WTC11 (cell line): ENCODE measurements around the gene CTTN. TPM values are rescaled to one million over a fixed set of nuclear protein-coding genes. Genes with fewer than 3 reads are reported as not detected.
A peak's percentile ranks its signal among the peaks of the same experiment; 100 is the strongest.

Experiments used
- ATAC-seq: fragments of 200-7000 bp; cut with Tn5 transposase; 2 replicates; pipeline ENCODE4 v1.10.0; 2021; ENCODE audit warnings: mild to moderate bottlenecking, moderate library complexity
- CTCF ChIA-PET: fragments of 300-600 bp; sonication (Branson Sonifier 250); formaldehyde crosslinking; loops from one replicate; lab custom pipeline; 2021; ENCODE audit warnings: antibody characterized with exemption; lab: Charles Lee
- POLR2A ChIA-PET: fragments of 350-600 bp; sonication (Branson Sonifier 250); formaldehyde crosslinking; loops from one replicate; lab custom pipeline; 2021; ENCODE audit warnings: antibody characterized with exemption; lab: Charles Lee
- DNase-seq: peaks from one replicate; pipeline ENCODE4 v3.0.0; 2021; ENCODE audit warnings: low spot score
- H3K27ac Mint-ChIP-seq: 2 replicates; pipeline ENCODE4 v1.8.0; 2021; ENCODE audit warnings: mixed read lengths
- H3K27me3 Mint-ChIP-seq: 2 replicates; pipeline ENCODE4 v1.8.0; 2021; ENCODE audit warnings: low read depth, mild to moderate bottlenecking, moderate library complexity, mixed read lengths
- H3K36me3 Mint-ChIP-seq: 2 replicates; pipeline ENCODE4 v1.8.0; 2021; ENCODE audit warnings: mixed read lengths
- H3K4me1 Mint-ChIP-seq: 2 replicates; pipeline ENCODE4 v1.8.0; 2022; ENCODE audit warnings: mixed read lengths
- H3K4me3 Mint-ChIP-seq: 2 replicates; pipeline ENCODE4 v1.8.0; 2021; ENCODE audit warnings: mild to moderate bottlenecking, moderate library complexity, mixed read lengths
- H3K9me3 Mint-ChIP-seq: 2 replicates; pipeline ENCODE4 v1.8.0; 2021; ENCODE audit warnings: mixed read lengths
- AR ChIP-seq: fragments of 250-450 bp; sonication (Bioruptor Pico); IDR thresholded peaks from 2 replicates; pipeline ENCODE4 v1.9.0; 2021; ENCODE audit warnings: mild to moderate bottlenecking
- ATF1 ChIP-seq: sonication (generic); formaldehyde crosslinking; IDR thresholded peaks from 2 replicates; pipeline ENCODE4 v1.8.1; 2023; ENCODE audit warnings: mild to moderate bottlenecking, moderate library complexity, missing genetic modification reagents
- CREB1 ChIP-seq: sonication (generic); formaldehyde crosslinking; IDR thresholded peaks from 2 replicates; pipeline ENCODE4 v1.8.0; 2023; ENCODE audit warnings: mild to moderate bottlenecking, missing genetic modification reagents
- CTCF ChIP-seq: fragments of 200-600 bp; IDR thresholded peaks from 2 replicates; pipeline ENCODE4 v1.8.0; 2022; ENCODE audit warnings: antibody characterized with exemption
- E2F5 ChIP-seq: sonication (generic); formaldehyde crosslinking; IDR thresholded peaks from 2 replicates; pipeline ENCODE4 v1.8.1; 2022; ENCODE audit warnings: mild to moderate bottlenecking, moderate library complexity, missing genetic modification reagents
- GABPB1 ChIP-seq: sonication (generic); formaldehyde crosslinking; IDR thresholded peaks from 2 replicates; pipeline ENCODE4 v1.8.1; 2023; ENCODE audit warnings: mild to moderate bottlenecking, missing genetic modification reagents
- IRF1 ChIP-seq: sonication (generic); formaldehyde crosslinking; IDR thresholded peaks from 2 replicates; pipeline ENCODE4 v1.8.0; 2023; ENCODE audit warnings: missing genetic modification reagents
- MAX ChIP-seq: sonication (generic); formaldehyde crosslinking; IDR thresholded peaks from 2 replicates; pipeline ENCODE4 v1.8.0; 2022; ENCODE audit warnings: mild to moderate bottlenecking, missing genetic modification reagents
- MYBL2 ChIP-seq: sonication (generic); formaldehyde crosslinking; IDR thresholded peaks from 2 replicates; pipeline ENCODE4 v1.8.1; 2023; ENCODE audit warnings: mild to moderate bottlenecking, moderate library complexity, missing genetic modification reagents
- NFE2L1 ChIP-seq: sonication (generic); formaldehyde crosslinking; IDR thresholded peaks from 2 replicates; pipeline ENCODE4 v1.8.1; 2023; ENCODE audit warnings: missing genetic modification reagents
- PREB ChIP-seq: sonication (generic); formaldehyde crosslinking; IDR thresholded peaks from 2 replicates; pipeline ENCODE4 v1.8.1; 2022; ENCODE audit warnings: mild to moderate bottlenecking, missing genetic modification reagents, moderate library complexity, borderline replicate concordance
- PRRX2 ChIP-seq: fragments of 250-450 bp; sonication (Bioruptor Pico); IDR thresholded peaks from 2 replicates; pipeline ENCODE4 v1.8.0; 2021; ENCODE audit warnings: mild to moderate bottlenecking
- SMAD3 ChIP-seq: sonication (generic); formaldehyde crosslinking; IDR thresholded peaks from 2 replicates; pipeline ENCODE4 v1.8.0; 2022; ENCODE audit warnings: missing genetic modification reagents, mild to moderate bottlenecking, borderline replicate concordance
- TP53 ChIP-seq: sonication (generic); formaldehyde crosslinking; IDR thresholded peaks from 2 replicates; pipeline ENCODE4 v1.8.1; 2023; ENCODE audit warnings: mild to moderate bottlenecking, missing genetic modification reagents
- ZNF121 ChIP-seq: sonication (generic); formaldehyde crosslinking; IDR thresholded peaks from 2 replicates; pipeline ENCODE4 v1.8.0; 2023; ENCODE audit warnings: missing genetic modification reagents
- ZNF263 ChIP-seq: sonication (generic); formaldehyde crosslinking; IDR thresholded peaks from 2 replicates; pipeline ENCODE4 v1.8.1; 2022; ENCODE audit warnings: low read depth, mild to moderate bottlenecking, moderate library complexity, missing genetic modification reagents
- ZNF317 ChIP-seq: sonication (generic); formaldehyde crosslinking; IDR thresholded peaks from 2 replicates; pipeline ENCODE4 v1.8.1; 2023; ENCODE audit warnings: low read depth, mild to moderate bottlenecking, moderate library complexity, missing genetic modification reagents, borderline replicate concordance
- ZNF396 ChIP-seq: fragments of 250-450 bp; sonication (Bioruptor Pico); IDR thresholded peaks from 2 replicates; pipeline ENCODE4 v1.8.0; 2021; ENCODE audit warnings: mild to moderate bottlenecking, moderate library complexity, borderline replicate concordance
- ZNF671 ChIP-seq: fragments of 250-450 bp; sonication (Bioruptor Pico); IDR thresholded peaks from 2 replicates; pipeline ENCODE4 v1.8.0; 2021; ENCODE audit warnings: mild to moderate bottlenecking
- total RNA-seq: library from RNA; stranded (reverse); gene quantifications from 3 replicates; pipeline ENCODE4 v1.2.3, GENCODE V29; 2021

Gene CTTN
- total RNA-seq, 1 experiment from 2014 or later = 281 TPM

GRCh38 chr11:70381872-70382861 is 16.2 kb upstream of the CTTN start:
- Mint-ChIP-seq H3K27me3 (no peaks in the 10 kb centered on the region), H3K4me3 (no peak overlapping the region), H3K27ac (peak overlapping the region; percentile 54), H3K9me3 (no peaks in the 10 kb centered on the region), H3K36me3 (peaks cover 48% of the 10 kb centered on the region), H3K4me1 (peaks cover 35% of the 10 kb centered on the region)
- ChIA-PET POLR2A (no interaction called here), CTCF (no interaction called here)
- DNase-seq (no peak), ATAC-seq (peak; percentile 71)
- TF ChIP-seq AR (CRISPR knock-in tag) = no peak
- TF ChIP-seq TP53 (CRISPR knock-in tag) = no peak
- TF ChIP-seq IRF1 = no peak
- TF ChIP-seq PRRX2 (CRISPR knock-in tag) = no peak
- no peak for TF ChIP-seq ATF1 (CRISPR knock-in tag)
- TF ChIP-seq ZNF317 = no peak
- TF ChIP-seq ZNF121 (CRISPR knock-in tag) = no peak
- TF ChIP-seq E2F5 (CRISPR knock-in tag) = no peak
- no peak for TF ChIP-seq GABPB1 (CRISPR knock-in tag)
- no peak for TF ChIP-seq CTCF
- no peak for TF ChIP-seq PREB (CRISPR knock-in tag)
- no peak for TF ChIP-seq MYBL2
- no peak for TF ChIP-seq ZNF396 (CRISPR knock-in tag)
- no peak for TF ChIP-seq MAX (CRISPR knock-in tag)
- no peak for TF ChIP-seq NFE2L1
- no peak for TF ChIP-seq SMAD3 (CRISPR knock-in tag)
- no peak for TF ChIP-seq ZNF263 (CRISPR knock-in tag)
- no peak for TF ChIP-seq ZNF671 (CRISPR knock-in tag)
- TF ChIP-seq CREB1 (CRISPR knock-in tag) = no peak
